ENCODE data around the gene ATG101.

DNA sequence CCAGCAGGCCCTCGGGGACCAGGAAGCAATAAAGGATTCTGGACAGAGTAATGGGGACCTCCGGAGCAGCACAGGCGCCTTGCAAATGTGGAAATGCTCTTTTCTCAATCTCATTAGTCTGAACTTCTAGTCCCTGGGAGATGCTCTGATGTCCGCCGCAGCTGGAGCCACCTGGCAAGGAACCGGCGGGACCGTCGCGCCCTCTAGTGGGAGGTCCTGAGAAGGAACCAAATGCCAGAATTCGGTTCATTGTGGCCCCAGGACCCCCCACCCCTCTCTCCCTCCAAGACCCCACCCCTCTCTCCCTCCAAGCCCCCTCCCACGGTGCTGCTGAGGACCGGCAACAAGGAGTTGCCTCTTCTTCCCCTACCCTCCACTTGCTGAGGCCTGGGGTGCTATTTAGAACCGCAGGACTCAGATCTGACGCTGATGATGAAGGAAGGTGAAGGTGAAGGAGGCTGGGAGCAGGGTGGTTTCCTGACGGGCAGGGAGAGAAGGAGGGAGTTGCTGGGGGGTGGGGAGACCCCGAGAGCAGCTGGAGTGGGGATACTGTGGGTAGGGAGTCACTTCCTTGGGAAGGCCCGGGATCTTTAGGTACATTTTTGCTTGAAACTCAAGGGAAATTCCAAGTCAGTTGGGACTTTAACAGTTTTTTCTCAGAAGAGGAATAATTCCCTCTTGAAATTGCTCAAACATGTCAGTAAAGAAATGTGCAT, 52.2 kb downstream of the ATG101 start:
- TF ChIP-seq, protein P1, sequence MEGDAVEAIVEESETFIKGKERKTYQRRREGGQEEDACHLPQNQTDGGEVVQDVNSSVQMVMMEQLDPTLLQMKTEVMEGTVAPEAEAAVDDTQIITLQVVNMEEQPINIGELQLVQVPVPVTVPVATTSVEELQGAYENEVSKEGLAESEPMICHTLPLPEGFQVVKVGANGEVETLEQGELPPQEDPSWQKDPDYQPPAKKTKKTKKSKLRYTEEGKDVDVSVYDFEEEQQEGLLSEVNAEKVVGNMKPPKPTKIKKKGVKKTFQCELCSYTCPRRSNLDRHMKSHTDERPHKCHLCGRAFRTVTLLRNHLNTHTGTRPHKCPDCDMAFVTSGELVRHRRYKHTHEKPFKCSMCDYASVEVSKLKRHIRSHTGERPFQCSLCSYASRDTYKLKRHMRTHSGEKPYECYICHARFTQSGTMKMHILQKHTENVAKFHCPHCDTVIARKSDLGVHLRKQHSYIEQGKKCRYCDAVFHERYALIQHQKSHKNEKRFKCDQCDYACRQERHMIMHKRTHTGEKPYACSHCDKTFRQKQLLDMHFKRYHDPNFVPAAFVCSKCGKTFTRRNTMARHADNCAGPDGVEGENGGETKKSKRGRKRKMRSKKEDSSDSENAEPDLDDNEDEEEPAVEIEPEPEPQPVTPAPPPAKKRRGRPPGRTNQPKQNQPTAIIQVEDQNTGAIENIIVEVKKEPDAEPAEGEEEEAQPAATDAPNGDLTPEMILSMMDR (IDR thresholded peaks at IDR 0.05 in 4 of 5, conservative IDR thresholded peaks at IDR 0.05 in 1 of 5): peak; percentile 32 to 81 (median 60)
- TF ChIP-seq POLR2A (IDR thresholded peaks at IDR 0.05): no peak
